Psoas muscle (tissue), 8 donors: ENCODE results near the gene CLCN7. TPM values are rescaled to one million over a fixed set of nuclear protein-coding genes. Genes with fewer than 3 reads are reported as not detected.
A peak's percentile ranks its signal among the peaks of the same experiment; 100 is the strongest.

Experiments
- ATAC-seq, 4 donors: fragments of 200-7000 bp; cut with Tn5 transposase; one replicate each; pipeline ENCODE4 v1.9.1; 2020; ENCODE audit warnings: moderate library complexity in 3 of 4, mild to moderate bottlenecking in 2 of 4
- DNase-seq, 2 donors: peaks; one replicate each; pipeline ENCODE4 v3.0.0-alpha.2; 2020
- H3K27ac ChIP-seq: fragments of 200-600 bp; one replicate; pipeline ENCODE4 v1.8.0; 2022
- H3K27me3 ChIP-seq, 3 donors: fragments of 200-600 bp in 1 of 3; one replicate each; pipeline versions ENCODE4 v1.6.1 to v1.8.0; 2013 to 2022; ENCODE audit warnings: low read length in 2 of 3, mild to moderate bottlenecking in 2 of 3, moderate library complexity in 1 of 3; ENCODE audit not compliant: insufficient read depth in 3 of 3
- H3K36me3 ChIP-seq, 2 donors: fragments of 200-600 bp in 1 of 2; one replicate each; pipeline versions ENCODE4 v1.6.1 to v1.8.0; 2013 to 2022; ENCODE audit warnings: low read depth in 1 of 2, mild to moderate bottlenecking in 1 of 2, moderate library complexity in 1 of 2; ENCODE audit not compliant: insufficient read depth in 1 of 2
- H3K4me1 ChIP-seq: fragments of 200-600 bp; one replicate; pipeline ENCODE4 v1.8.0; 2022
- H3K4me3 ChIP-seq: fragments of 200-600 bp; one replicate; pipeline ENCODE4 v1.8.0; 2022; ENCODE audit warnings: mild to moderate bottlenecking
- H3K9me3 ChIP-seq: fragments of 200-600 bp; one replicate; pipeline ENCODE4 v1.8.0; 2022
- WGBS, 3 donors: extraction: QIAGEN DNeasy Blood & Tissue Kit; methylation state at CpG; one replicate each; pipeline versions ENCODE4 v1.1.6 to v1.1.7; 2013; 5-methylcytosine and 5-hydroxymethylcytosine counted together
- intact Hi-C, 2 donors: fragments of 100-400 bp; cut with DNase I; formaldehyde crosslinking; loops; one replicate each; pipeline versions ENCODE4 v1.11.0 to v1.14.2; 2022
- polyA plus RNA-seq, 3 donors: library from polyadenylated mRNA; stranded (reverse); fragments of 200-250 nt; gene quantifications; one replicate each; pipeline ENCODE4 v1.2.3, GENCODE V29; 2013
- total RNA-seq, 4 donors: library from RNA; stranded (reverse); fragmentation: NEBNext Ultra II Directional in 2 of 4; extraction: Animal tissue kit (Norgen Biotek cat#: 25700) in 2 of 4; gene quantifications; one replicate each; pipeline versions ENCODE4 v1.2.1 to v1.2.4, GENCODE V29; 2021 to 2023
- TF ChIP-seq, protein P1 (sequence below): fragments of 200-600 bp; IDR thresholded peaks from one replicate; pipeline ENCODE4 v1.8.0; 2022; ENCODE audit warnings: antibody characterized with exemption
- donor health status: healthy with polysubstance abuse.
- donor health status: DM: no; HTN: no; CAD: no; lungs with moderate emphysema.
- donor health status: Bipolar disorder and iron deficiency.
- donor health status: healthy.
- donor health status: DM: yes; HTN: yes; CAD: no.
- donor health status: DM: no; HTN: no; CAD: no.
- donor health status: DM: no; HTN: no; CAD: no.
- donor health status: DM: yes; HTN: yes; CAD: no.

Gene CLCN7
- total and polyA plus RNA-seq, 7 donors: 27.0 to 65.4 (median 41.2) TPM

DNA sequence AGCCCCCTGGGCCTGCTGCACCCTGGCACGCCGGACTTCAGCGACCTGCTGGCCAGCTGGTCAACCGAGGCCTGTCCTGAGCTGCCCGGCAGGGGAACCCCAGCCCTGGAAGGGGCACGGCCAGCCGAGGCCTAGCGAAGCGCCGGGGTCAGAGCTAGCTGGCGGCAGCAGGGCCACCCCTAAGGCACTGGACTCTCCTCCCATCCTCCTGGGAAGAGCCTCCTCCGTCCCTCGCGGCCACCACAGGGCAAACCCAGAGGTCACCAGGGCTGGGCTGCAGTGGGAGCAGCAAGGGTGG lies 41.6 kb downstream of the CLCN7 start:
- Histone ChIP-seq H3K27me3 (no peaks in the 10 kb centered on the region), H3K4me1 (no peaks in the 10 kb centered on the region), H3K27ac (no peak overlapping the region), H3K4me3 (no peak overlapping the region), H3K36me3 (peaks cover 0 to 7% of the 10 kb centered on the region in 2 donors), H3K9me3 (no peaks in the 10 kb centered on the region)
- intact Hi-C loops: no loop called here
- no peak for DNase-seq
- WGBS, 3 donors: 79 to 90% (median 86%) methylated on average over 10 to 14 of the region's 14 CpGs
- TF ChIP-seq, protein P1, sequence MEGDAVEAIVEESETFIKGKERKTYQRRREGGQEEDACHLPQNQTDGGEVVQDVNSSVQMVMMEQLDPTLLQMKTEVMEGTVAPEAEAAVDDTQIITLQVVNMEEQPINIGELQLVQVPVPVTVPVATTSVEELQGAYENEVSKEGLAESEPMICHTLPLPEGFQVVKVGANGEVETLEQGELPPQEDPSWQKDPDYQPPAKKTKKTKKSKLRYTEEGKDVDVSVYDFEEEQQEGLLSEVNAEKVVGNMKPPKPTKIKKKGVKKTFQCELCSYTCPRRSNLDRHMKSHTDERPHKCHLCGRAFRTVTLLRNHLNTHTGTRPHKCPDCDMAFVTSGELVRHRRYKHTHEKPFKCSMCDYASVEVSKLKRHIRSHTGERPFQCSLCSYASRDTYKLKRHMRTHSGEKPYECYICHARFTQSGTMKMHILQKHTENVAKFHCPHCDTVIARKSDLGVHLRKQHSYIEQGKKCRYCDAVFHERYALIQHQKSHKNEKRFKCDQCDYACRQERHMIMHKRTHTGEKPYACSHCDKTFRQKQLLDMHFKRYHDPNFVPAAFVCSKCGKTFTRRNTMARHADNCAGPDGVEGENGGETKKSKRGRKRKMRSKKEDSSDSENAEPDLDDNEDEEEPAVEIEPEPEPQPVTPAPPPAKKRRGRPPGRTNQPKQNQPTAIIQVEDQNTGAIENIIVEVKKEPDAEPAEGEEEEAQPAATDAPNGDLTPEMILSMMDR: no peak
- no peak for ATAC-seq

- peaks cover 0 to 7% of the 10 kb centered on the region in 2 donors for H3K36me3 ChIP-seq
- H3K4me3 ChIP-seq: peak overlapping the region; percentile 24
- TF ChIP-seq, protein P1: no peak
- H3K27ac ChIP-seq: no peak overlapping the region
- no peaks in the 10 kb centered on the region for H3K4me1 ChIP-seq
- H3K9me3 ChIP-seq: no peaks in the 10 kb centered on the region
- WGBS, 3 donors: 74 to 82% (median 76%) methylated on average over 41 to 63 of the region's 63 CpGs
- DNase-seq (no peak), ATAC-seq (no peak)
- H3K27me3 ChIP-seq: no peaks in the 10 kb centered on the region
- intact Hi-C loops: no loop called here
These were observed 42.2 kb downstream of the CLCN7 start for GRCh38 chr16:1432388-1433262.

DNA sequence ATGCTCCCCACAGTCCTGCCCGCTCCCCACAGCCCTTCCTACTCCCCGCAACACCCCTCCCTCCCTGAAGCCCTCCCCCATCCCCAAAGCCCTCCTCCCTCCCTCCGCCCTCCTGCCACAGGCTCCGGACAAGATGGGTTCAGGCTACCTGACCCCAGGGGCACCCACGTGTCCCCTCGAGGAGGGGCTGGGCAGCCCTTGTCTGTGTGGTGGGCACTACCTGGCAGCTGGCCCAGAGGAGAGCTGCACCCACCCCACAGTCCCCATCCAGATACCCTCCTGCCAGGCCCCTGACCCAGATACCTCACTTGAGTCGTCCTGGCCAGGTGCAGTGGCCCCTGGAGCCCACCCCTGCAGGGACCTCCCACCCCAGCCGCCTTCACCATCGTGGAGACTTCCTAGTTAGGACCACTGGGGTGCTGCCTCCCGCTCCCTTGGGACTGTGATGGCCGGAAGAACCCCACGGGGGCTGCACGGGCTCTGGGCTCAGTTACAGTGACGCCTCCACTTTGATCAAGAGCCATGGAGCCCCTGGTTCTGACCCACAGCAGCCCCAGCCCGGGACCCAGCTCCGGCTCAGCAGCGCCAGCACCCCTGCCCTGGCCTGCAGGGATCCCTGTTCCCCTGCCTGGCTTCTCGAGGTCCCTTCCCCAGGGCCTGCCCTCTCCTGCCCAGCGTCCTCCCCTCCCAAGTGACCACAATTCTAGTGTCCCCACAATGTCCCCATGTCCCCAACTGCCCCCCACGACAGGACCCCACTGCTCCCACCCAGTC lies 43.1 kb downstream of the CLCN7 start:
- WGBS, 3 donors: 77 to 80% (median 77%) methylated on average over 20 of the region's 20 CpGs
- Histone ChIP-seq H3K27ac (no peak overlapping the region), H3K27me3 (no peaks in the 10 kb centered on the region), H3K36me3 (peaks cover 0 to 7% of the 10 kb centered on the region in 2 donors), H3K4me3 (peak overlapping the region; percentile 24), H3K9me3 (no peaks in the 10 kb centered on the region), H3K4me1 (no peaks in the 10 kb centered on the region)
- intact Hi-C loops: no loop called here
- TF ChIP-seq, protein P1: no peak
- DNase-seq (no peak), ATAC-seq (no peak)

DNA sequence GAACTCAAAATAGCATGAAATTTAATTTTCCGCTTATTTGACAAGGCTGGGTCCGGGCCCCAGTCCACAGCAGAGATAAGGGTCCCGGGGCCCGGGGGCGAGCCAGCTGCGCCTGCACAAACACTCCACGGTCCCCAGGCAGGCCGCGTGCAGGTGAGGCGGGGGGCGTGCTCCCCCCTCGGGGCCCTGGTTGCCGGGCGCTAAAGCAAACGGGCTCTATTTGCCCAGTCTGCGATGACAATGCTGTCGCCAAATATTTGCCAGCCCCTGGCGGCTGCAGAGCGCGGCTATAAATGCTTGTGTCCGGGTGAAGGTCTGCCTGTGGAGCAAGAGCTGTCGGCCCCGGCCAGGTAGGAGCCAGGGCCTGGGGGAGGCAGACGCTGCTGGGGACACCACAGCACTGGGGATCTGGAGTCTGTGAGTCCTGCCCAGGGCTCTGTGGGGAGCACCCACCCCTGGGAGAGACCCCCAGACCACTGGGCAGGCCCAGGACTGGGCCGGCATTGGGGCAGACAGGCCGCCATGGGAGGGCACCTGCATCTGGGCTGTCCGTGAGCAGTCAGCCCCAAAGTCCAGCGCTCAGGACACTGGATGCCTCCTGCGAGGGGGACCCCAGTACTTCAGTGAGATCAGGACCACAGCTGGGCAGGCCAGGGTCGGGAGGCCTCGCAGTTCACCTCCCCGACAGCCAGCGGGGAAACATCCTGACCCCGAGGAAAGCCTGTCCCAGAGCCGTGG lies 43.9 kb downstream of the CLCN7 start, which contains the start of gene PERCC1:
Gene PERCC1 (plus strand): TSS at position 320 of the 738 bp plus-strand sequence. CDS start 1,516 bp downstream, outside the sequence.
- intact Hi-C loops: no loop called here
- Histone ChIP-seq H3K27ac (no peak within 1 kb of the TSS), H3K4me1 (no peaks in the 10 kb centered on the region), H3K27me3 (no peaks in the 10 kb centered on the region), H3K9me3 (no peaks in the 10 kb centered on the region), H3K36me3 (peaks cover 0 to 3% of the 10 kb centered on the region in 2 donors), H3K4me3 (no peak within 1 kb of the TSS)
- no peak for DNase-seq
- WGBS, 3 donors: 23 to 38% (median 23%) methylated on average over 32 to 35 of the region's 35 CpGs
- TF ChIP-seq, protein P1: no peak
- ATAC-seq: peak in 1 of 4 donors; percentile 21
